ENCODE data around the gene RPL22L1.
"Not testable (repeated sequence)": the region's sequence is repeated elsewhere in the genome, so short reads cannot be mapped to it uniquely, and the experiment has no call there.

Gene RPL22L1

GRCh38 chr3:170829546-170830272 lies 40.3 kb downstream of the RPL22L1 start:
- no peak for DNase-seq (ENCODE audit: low read depth)

GRCh38 chr3:170826047-170826446 lies 43.9 kb downstream of the RPL22L1 start:
- no peak for DNase-seq (ENCODE audit: low read depth)

- DNase-seq (ENCODE audit: low read depth) = not testable (repeated sequence)
These were observed 46.4 kb downstream of the RPL22L1 start for GRCh38 chr3:170823562-170823961.

GRCh38 chr3:170818325-170818724 lies 51.7 kb downstream of the RPL22L1 start:
- not testable (repeated sequence) for DNase-seq (ENCODE audit: low read depth)

- not testable (repeated sequence) for DNase-seq (ENCODE audit: low read depth)
These were observed 52.5 kb downstream of the RPL22L1 start for GRCh38 chr3:170817471-170817870.

- no peak for DNase-seq (ENCODE audit: low read depth)
These were observed 53.2 kb downstream of the RPL22L1 start for GRCh38 chr3:170816841-170817240.

GRCh38 chr3:170816341-170816740 lies 53.7 kb downstream of the RPL22L1 start:
- no peak for DNase-seq (ENCODE audit: low read depth)

- no peak for DNase-seq (ENCODE audit: low read depth)
These were observed 54.1 kb downstream of the RPL22L1 start for GRCh38 chr3:170815936-170816335.

GRCh38 chr3:170815340-170815739 lies 54.7 kb downstream of the RPL22L1 start:
- DNase-seq (ENCODE audit: low read depth) = no peak
